GM10847 (cell line): ENCODE results near the gene EXOG.

ENCODE experiments used
- POLR2A ChIP-seq: IDR thresholded peaks from 2 replicates; pipeline ENCODE4 v1.6.1; 2011; ENCODE audit not compliant: insufficient read length; ENCODE audit errors: extremely low read depth

Gene EXOG

DNA sequence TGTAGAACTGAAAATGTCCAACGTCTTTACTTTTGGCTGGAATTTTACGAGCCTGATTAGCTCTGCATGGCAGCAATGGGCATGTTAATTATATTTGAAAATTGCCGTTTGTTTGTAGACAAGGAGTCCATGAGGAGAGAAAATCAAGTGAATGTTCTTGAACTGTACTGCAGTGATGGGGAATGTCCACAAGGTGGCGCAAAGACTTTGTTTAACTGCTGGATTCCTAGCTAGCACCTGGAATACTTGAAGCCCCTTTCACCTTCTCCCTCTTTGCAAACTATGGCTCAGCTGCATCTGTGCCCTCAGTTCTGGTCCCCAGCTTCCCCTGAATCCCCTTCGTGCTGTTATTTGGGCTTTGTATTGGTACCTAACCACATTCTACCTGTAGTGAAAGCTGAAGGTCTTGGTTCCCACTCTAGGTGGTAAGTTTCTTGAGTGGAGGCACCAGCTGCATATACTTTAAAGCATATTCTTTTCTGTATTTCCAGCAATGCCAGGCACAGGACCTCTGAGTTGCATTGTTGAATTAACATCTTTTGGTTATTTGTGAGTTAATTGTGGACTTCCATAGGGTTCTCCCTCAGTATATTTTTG is 25.3 kb downstream of the EXOG start:
- TF ChIP-seq POLR2A: no peak

GRCh38 chr3:38522002-38522401 is 25.9 kb downstream of the EXOG start:
- no peak for TF ChIP-seq POLR2A

DNA sequence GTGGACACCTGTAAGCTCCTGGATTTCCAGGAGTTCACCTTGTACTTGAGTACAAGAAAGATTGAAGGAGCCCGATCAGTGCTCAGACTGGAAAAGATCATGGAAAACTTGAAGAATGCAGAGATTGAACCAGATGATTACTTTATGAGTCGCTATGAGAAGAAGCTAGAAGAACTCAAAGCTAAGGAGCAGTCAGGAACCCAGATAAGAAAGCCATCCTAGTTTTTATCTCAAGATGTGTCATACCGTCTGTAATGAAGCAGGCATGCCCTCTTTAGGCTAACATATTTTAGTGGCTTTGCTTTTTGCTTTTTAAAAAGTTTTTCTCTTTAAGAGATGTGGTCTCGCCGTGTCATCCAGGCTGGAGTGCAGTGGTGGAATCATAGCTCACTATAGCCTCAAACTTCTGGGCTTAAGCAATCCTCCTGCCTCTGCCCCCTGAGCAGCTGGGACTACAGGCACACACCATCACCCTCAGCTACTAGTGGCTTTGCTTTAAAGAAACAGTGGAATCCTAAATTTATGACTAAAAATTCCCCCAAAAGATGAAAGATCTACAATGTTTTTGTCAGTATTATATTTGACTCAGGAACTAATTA is 28.1 kb downstream of the EXOG start:
- no peak for TF ChIP-seq POLR2A

GRCh38 chr3:38526792-38527191 is 30.7 kb downstream of the EXOG start:
- TF ChIP-seq POLR2A: no peak

- TF ChIP-seq POLR2A: no peak
Observed at GRCh38 chr3:38528457-38528856, 32.3 kb downstream of the EXOG start.

DNA sequence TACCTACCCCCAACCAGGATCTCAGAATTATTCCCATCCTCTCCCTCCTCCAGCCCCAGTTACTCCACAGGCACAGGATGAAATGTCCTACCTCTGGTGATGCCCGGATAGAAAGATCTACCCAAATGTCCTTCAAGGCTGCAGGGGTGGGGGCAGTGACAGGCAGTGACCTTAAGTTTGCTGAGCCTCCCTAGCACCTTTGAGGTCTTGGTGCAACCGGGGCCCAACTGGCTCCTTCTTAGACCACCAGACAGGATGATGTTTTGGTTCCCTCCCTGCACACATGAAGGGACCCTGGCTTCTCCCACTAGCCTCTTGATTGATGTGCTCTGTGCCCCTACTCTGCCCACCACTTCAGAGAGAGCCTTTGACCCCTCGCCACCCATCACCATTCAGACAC is 36.4 kb downstream of the EXOG start:
- no peak for TF ChIP-seq POLR2A

DNA sequence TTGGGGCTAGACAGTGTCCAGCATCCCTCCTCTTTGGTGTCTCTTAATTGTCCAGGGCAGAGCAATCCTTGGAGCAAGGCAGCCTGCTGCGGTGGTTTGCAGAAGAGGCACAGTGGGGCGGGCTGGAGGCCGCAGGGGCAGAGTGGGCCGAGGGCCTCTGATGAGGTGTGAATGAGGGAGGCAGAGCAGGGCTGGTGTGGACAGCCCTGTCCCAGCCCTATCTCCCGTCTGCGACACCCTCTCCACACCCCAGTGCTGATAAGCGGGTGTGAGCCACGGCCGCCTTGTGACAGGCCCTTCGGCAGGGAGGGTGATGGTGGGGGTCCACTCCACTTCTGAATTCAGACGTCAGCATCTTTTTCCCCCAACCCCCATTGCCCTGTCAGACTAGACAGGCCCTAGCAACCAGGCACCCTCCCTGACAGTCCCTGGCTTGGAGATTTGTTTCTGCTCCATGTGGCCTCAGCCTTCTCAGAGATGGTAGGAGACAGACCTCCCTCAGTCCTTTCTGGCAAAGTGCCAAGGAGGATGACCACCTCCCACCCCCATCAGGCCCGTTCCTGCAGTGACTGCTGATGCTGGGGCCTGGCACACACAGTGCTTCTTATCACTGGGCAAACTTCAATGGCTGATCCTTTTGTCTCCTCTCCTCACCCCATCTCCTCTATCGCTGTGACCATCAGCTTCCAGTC is 37.3 kb downstream of the EXOG start:
- TF ChIP-seq POLR2A: no peak

DNA sequence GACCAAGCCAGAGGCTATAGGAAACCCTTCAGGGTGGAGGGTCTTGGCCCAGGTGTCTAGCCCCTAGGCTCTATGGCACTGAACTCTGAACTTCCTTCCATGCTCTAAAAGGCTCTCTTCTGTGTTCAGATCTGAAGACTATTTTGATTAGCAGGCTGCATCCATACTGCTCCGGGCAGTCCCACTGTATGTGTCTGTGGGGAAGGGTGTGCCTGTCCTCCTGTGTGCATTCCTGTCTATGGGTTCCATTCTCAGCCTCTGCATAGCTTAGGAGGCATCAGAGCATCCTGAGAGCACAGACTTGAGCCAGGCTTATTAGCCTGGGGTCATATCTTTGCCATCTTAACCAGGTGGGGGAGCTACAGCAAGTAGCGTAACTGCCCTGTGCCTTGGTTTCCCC is 38.0 kb downstream of the EXOG start:
- TF ChIP-seq POLR2A: no peak

DNA sequence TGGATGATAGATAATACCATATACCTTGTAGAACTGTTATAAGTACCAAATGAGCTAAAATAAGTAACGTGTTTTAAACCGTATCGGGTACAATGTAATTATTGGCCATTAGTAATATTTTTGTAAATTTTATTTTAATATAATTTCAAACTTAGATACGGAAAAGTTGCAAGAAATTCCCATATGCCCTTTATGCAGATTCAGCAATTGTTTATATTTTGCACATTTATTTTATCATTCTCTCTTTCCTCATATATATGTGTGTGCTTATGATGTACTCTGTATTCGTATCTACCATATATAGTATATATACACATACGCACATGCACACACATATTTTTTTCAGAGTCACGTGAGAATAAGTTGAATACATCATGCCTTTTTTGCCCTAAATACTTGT is 38.5 kb downstream of the EXOG start:
- TF ChIP-seq POLR2A: no peak

GRCh38 chr3:38536671-38537070 is 40.5 kb downstream of the EXOG start:
- TF ChIP-seq POLR2A: no peak

- no peak for TF ChIP-seq POLR2A
Observed at GRCh38 chr3:38538773-38539353, 42.7 kb downstream of the EXOG start.

GRCh38 chr3:38541806-38542205 is 45.7 kb downstream of the EXOG start:
- no peak for TF ChIP-seq POLR2A

- TF ChIP-seq POLR2A: no peak
Observed at GRCh38 chr3:38542401-38543298, 46.5 kb downstream of the EXOG start.

- TF ChIP-seq POLR2A: no peak
Observed at GRCh38 chr3:38543586-38543985, 47.4 kb downstream of the EXOG start.

GRCh38 chr3:38544926-38545325 is 48.8 kb downstream of the EXOG start:
- no peak for TF ChIP-seq POLR2A
